Progenitor cell of endocrine pancreas (in vitro differentiated cells): ENCODE measurements around the gene FAM111B. TPM values are rescaled to one million over a fixed set of nuclear protein-coding genes. Genes with fewer than 3 reads are reported as not detected.

Source experiments
- DNase-seq: peaks from one replicate; pipeline ENCODE4 v3.0.0; 2021; ENCODE audit warnings: low spot score; ENCODE audit not compliant: unreplicated experiment
- H3K27ac Mint-ChIP-seq: 2 replicates; pipeline ENCODE4 v1.8.0; 2021; ENCODE audit warnings: mild to moderate bottlenecking, moderate library complexity, mixed read lengths
- H3K27me3 Mint-ChIP-seq: 2 replicates; pipeline ENCODE4 v1.8.0; 2021; ENCODE audit warnings: mixed read lengths
- H3K36me3 Mint-ChIP-seq: 2 replicates; pipeline ENCODE4 v1.8.0; 2022; ENCODE audit warnings: mixed read lengths; ENCODE audit not compliant: insufficient read depth
- H3K4me1 Mint-ChIP-seq: 2 replicates; pipeline ENCODE4 v1.8.0; 2021; ENCODE audit warnings: low read depth, mixed read lengths
- H3K4me3 Mint-ChIP-seq: 2 replicates; pipeline ENCODE4 v1.8.0; 2021; ENCODE audit warnings: low read depth, mild to moderate bottlenecking, moderate library complexity, mixed read lengths
- H3K9me3 Mint-ChIP-seq: 2 replicates; pipeline ENCODE4 v1.8.0; 2021; ENCODE audit warnings: low read depth, mixed read lengths
- CTCF ChIP-seq: fragments of 200-600 bp; sonication (generic); IDR thresholded peaks from one replicate; pipeline ENCODE4 v1.5.0; 2021; ENCODE audit warnings: antibody characterized with exemption, mild to moderate bottlenecking; ENCODE audit not compliant: unreplicated experiment
- total RNA-seq: library from RNA; stranded (reverse); gene quantifications from 2 replicates; pipeline ENCODE4 v1.2.1, GENCODE V29; 2021

Gene FAM111B
- total RNA-seq, 1 donor from 2014 or later = 14.7 TPM

GRCh38 chr11:59173080-59173963 is 66.3 kb downstream of the FAM111B start:
- DNase-seq = peak; percentile 40

GRCh38 chr11:59173964-59174663 is 67.1 kb downstream of the FAM111B start:
- Mint-ChIP-seq H3K9me3 (no peaks in the 10 kb centered on the region), H3K27ac (peak overlapping the region; percentile 98), H3K4me1 (peaks cover 43% of the 10 kb centered on the region), H3K27me3 (no peaks in the 10 kb centered on the region), H3K36me3 (peaks cover 17% of the 10 kb centered on the region), H3K4me3 (peak overlapping the region; percentile 95)
- DNase-seq = no peak
- TF ChIP-seq CTCF = no peak

More at GRCh38 chr11:59173080-59173963, 66.3 kb downstream of the FAM111B start:
- peak overlapping the region; percentile 98 for H3K27ac Mint-ChIP-seq
- H3K36me3 Mint-ChIP-seq = peaks cover 15% of the 10 kb centered on the region
- H3K9me3 Mint-ChIP-seq = no peaks in the 10 kb centered on the region
- peak overlapping the region; percentile 95 for H3K4me3 Mint-ChIP-seq
- H3K4me1 Mint-ChIP-seq = peaks cover 39% of the 10 kb centered on the region
- TF ChIP-seq CTCF = no peak
- no peaks in the 10 kb centered on the region for H3K27me3 Mint-ChIP-seq

GRCh38 chr11:59174664-59175033 is 67.6 kb downstream of the FAM111B start:
- H3K27ac Mint-ChIP-seq = peak overlapping the region; percentile 98
- no peak for DNase-seq
- peak overlapping the region; percentile 95 for H3K4me3 Mint-ChIP-seq
- TF ChIP-seq CTCF = no peak
- peaks cover 43% of the 10 kb centered on the region for H3K4me1 Mint-ChIP-seq
- H3K9me3 Mint-ChIP-seq = peaks cover 2% of the 10 kb centered on the region
- peaks cover 21% of the 10 kb centered on the region for H3K36me3 Mint-ChIP-seq
- H3K27me3 Mint-ChIP-seq = no peaks in the 10 kb centered on the region

GRCh38 chr11:59175091-59175501 is 68.1 kb downstream of the FAM111B start:
- Mint-ChIP-seq H3K4me3 (peak overlapping the region; percentile 95), H3K36me3 (peaks cover 22% of the 10 kb centered on the region), H3K27ac (peak overlapping the region; percentile 98), H3K27me3 (no peaks in the 10 kb centered on the region), H3K9me3 (peaks cover 2% of the 10 kb centered on the region), H3K4me1 (peaks cover 44% of the 10 kb centered on the region)
- no peak for TF ChIP-seq CTCF
- DNase-seq = no peak

DNA sequence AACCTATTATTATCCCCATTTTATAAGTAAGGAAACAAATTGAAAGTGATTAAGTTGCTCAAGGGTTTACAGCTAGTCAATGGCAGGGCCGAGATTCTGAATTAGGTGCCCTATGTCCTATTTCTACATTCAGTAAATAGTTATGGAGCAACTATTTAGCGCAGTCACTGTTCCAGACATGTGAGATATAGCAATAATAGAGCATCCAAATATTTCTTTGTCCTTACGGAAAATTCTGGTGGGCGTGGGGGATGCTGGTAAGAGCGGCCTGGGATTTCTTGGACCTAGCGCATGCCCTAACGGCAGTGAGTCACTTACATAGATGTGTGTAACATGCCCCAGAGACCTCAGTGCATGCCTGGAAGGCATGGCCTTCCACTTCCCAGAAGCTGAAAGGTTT is 69.3 kb downstream of the FAM111B start:
- no peak for DNase-seq
- Mint-ChIP-seq H3K27ac (no peak overlapping the region), H3K4me3 (no peak overlapping the region), H3K9me3 (peaks cover 2% of the 10 kb centered on the region), H3K4me1 (peaks cover 52% of the 10 kb centered on the region), H3K36me3 (peaks cover 23% of the 10 kb centered on the region), H3K27me3 (no peaks in the 10 kb centered on the region)
- TF ChIP-seq CTCF = no peak
